Endothelial cell of umbilical vein (primary cell): ENCODE measurements around the gene RBM39. TPM values are rescaled to one million over a fixed set of nuclear protein-coding genes. Genes with fewer than 3 reads are reported as not detected.

ENCODE experiments used
- BruUV-seq: library from RNA; stranded (reverse); fragments of 400-500 nt; replicated peaks from 2 replicates; lab custom pipeline; 2021; lab: Mats Ljungman, UMichigan
- CTCF ChIA-PET: fragments of 300-600, 350-600 bp; sonication (Branson Sonifier 250); formaldehyde crosslinking; loops from one replicate; lab custom pipeline; 2021; ENCODE audit warnings: antibody characterized with exemption, inconsistent platforms; lab: Charles Lee
- POLR2A ChIA-PET: fragments of 300-600, 350-600 bp; sonication (Branson Sonifier 250); formaldehyde crosslinking; loops from one replicate; lab custom pipeline; 2021; ENCODE audit warnings: antibody characterized with exemption, inconsistent platforms; lab: Charles Lee
- DNase-seq: peaks from one replicate; pipeline ENCODE4 v3.0.0-alpha.2; 2011; ENCODE audit warnings: low read depth, low spot score
- FAIRE-seq: peaks from 2 replicates; lab custom pipeline; 2011; peaks lifted over from hg19 to GRCh38; lab: Jason Lieb, UNC
- H2AFZ ChIP-seq: 2 replicates; pipeline ENCODE4 v1.6.0; 2012; ENCODE audit warnings: low read depth, low read length, control low read depth, inconsistent platforms
- H3K27ac ChIP-seq: 2 replicates; pipeline ENCODE4 v1.5.1; 2011; ENCODE audit warnings: low read depth, mild to moderate bottlenecking, control low read depth, low read length, moderate library complexity; ENCODE audit not compliant: insufficient read depth
- H3K27me3 ChIP-seq, 2 experiments: 2 replicates each; pipeline versions ENCODE4 v1.6.0 to v1.6.1; 2011; ENCODE audit warnings: low read length in 2 of 2, mixed read lengths in 1 of 2; ENCODE audit not compliant: control insufficient read depth in 2 of 2, insufficient read depth in 2 of 2
- H3K36me3 ChIP-seq, 2 experiments: 2 replicates in 1 of 2; 3 replicates in 1 of 2; pipeline ENCODE4 v1.5.1; 2011; ENCODE audit warnings: low read length in 2 of 2, mild to moderate bottlenecking in 1 of 2, moderate library complexity in 1 of 2; ENCODE audit not compliant: control insufficient read depth in 2 of 2, insufficient read depth in 2 of 2; ENCODE audit errors: extremely low read depth in 1 of 2
- H3K4me1 ChIP-seq: 3 replicates; pipeline ENCODE4 v1.5.1; 2011; ENCODE audit warnings: mild to moderate bottlenecking, low read length; ENCODE audit not compliant: control insufficient read depth, insufficient read depth; ENCODE audit errors: extremely low read depth
- H3K4me2 ChIP-seq: 2 replicates; pipeline ENCODE4 v1.6.1; 2011; ENCODE audit warnings: low read length, control low read depth, mixed read lengths; ENCODE audit not compliant: insufficient read depth
- H3K4me3 ChIP-seq, 3 experiments: fragments of 200-600 bp in 1 of 3; sonication (generic), shearing (Covaris generic) in 1 of 3; replicated peaks in 1 of 3; 2 replicates each; pipeline ENCODE4 v1.5.1; 2011 to 2016; ENCODE audit warnings: control low read depth in 3 of 3, low read length in 3 of 3, mild to moderate bottlenecking in 2 of 3, inconsistent platforms in 1 of 3, low read depth in 1 of 3, moderate library complexity in 1 of 3; ENCODE audit not compliant: insufficient read depth in 1 of 3
- H3K79me2 ChIP-seq: 2 replicates; pipeline ENCODE4 v1.6.0; 2012; ENCODE audit warnings: low read length, inconsistent platforms; ENCODE audit not compliant: control insufficient read depth, insufficient read depth
- H3K9ac ChIP-seq: replicated peaks from 2 replicates; pipeline ENCODE3; 2011; ENCODE audit warnings: low read length, control low read depth; ENCODE audit not compliant: insufficient read depth; ENCODE audit errors: extremely low read depth
- H3K9me1 ChIP-seq: replicated peaks from 3 replicates; pipeline ENCODE4 v1.6.0; 2011; ENCODE audit warnings: mild to moderate bottlenecking, low read length; ENCODE audit not compliant: control insufficient read depth, insufficient read depth; ENCODE audit errors: extremely low read depth
- H3K9me3 ChIP-seq: replicated peaks from 2 replicates; pipeline ENCODE4 v1.5.1; 2012; ENCODE audit warnings: low read length, inconsistent platforms; ENCODE audit not compliant: control insufficient read depth, insufficient read depth
- H4K20me1 ChIP-seq: replicated peaks from 2 replicates; pipeline ENCODE3; 2011; ENCODE audit warnings: mild to moderate bottlenecking, low read length; ENCODE audit not compliant: control insufficient read depth, insufficient read depth; ENCODE audit errors: extremely low read depth
- CTCF ChIP-seq, 2 donors: IDR thresholded peaks; 1 replicate in 1 of 2; 2 replicates in 1 of 2; pipeline ENCODE4 v1.5.1; 2011; ENCODE audit warnings: low read length in 2 of 2, mild to moderate bottlenecking in 2 of 2, moderate library complexity in 2 of 2, control low read depth in 1 of 2, inconsistent platforms in 1 of 2, low read depth in 1 of 2; ENCODE audit not compliant: insufficient read depth in 1 of 2; ENCODE audit errors: extremely low read depth in 1 of 2
- FOS ChIP-seq: IDR thresholded peaks from 2 replicates; pipeline ENCODE4 v1.6.1; 2011; ENCODE audit warnings: mild to moderate bottlenecking, low read length, moderate library complexity, borderline replicate concordance; ENCODE audit not compliant: insufficient read depth
- GATA2 ChIP-seq: IDR thresholded peaks from 2 replicates; pipeline ENCODE4 v1.7.0; 2011; ENCODE audit warnings: low read depth, mild to moderate bottlenecking, moderate library complexity, mixed read lengths, low read length; ENCODE audit not compliant: insufficient read length, insufficient read depth
- JUN ChIP-seq: IDR thresholded peaks from 2 replicates; pipeline ENCODE4 v1.6.1; 2011; ENCODE audit warnings: borderline replicate concordance, low read depth; ENCODE audit not compliant: insufficient read length, insufficient read depth
- MAX ChIP-seq: IDR thresholded peaks from 2 replicates; pipeline ENCODE4 v1.6.1; 2011; ENCODE audit not compliant: insufficient read depth, insufficient read length
- MYC ChIP-seq: IDR thresholded peaks from one replicate; pipeline ENCODE4 v1.6.1; 2011; ENCODE audit warnings: mild to moderate bottlenecking, low read depth, low read length
- POLR2A ChIP-seq: IDR thresholded peaks from 2 replicates; pipeline ENCODE4 v1.6.1; 2012; ENCODE audit warnings: low read depth, mild to moderate bottlenecking, control low read depth, low read length
- dilution Hi-C: fragments of 300-500 bp; cut with MboI; formaldehyde crosslinking; loops from one replicate; pipeline ENCODE4 v1.15.0; 2019; ENCODE audit warnings: low sequenced_read_pairs; ENCODE audit not compliant: extremely low pct_ligation_motif_present
- intact Hi-C: fragments of 100-400 bp; cut with micrococcal nuclease; formaldehyde crosslinking; loops from one replicate; pipeline ENCODE4 v1.10.0; 2022
- polyA plus RNA-seq, 4 experiments: library from polyadenylated mRNA; depleted of rRNA in 3 of 4; stranded (reverse) in 3 of 4; unstranded in 1 of 4; fragments of >200 nt; gene quantifications; 2 replicates each; pipeline versions ENCODE4 v1.2.1 to v1.2.3, GENCODE V29; 2011 to 2012; ENCODE audit warnings: missing spikeins in 1 of 4
- total RNA-seq: library from RNA; stranded (reverse); gene quantifications from 2 replicates; pipeline ENCODE4 v1.2.3, GENCODE V29; 2021

RBM39 gene
- total and polyA plus RNA-seq, 2 donors (not counting 3 experiments of a cell fraction or from before 2014, with no cell fraction given), result 106 to 309 TPM

- POLR2A ChIA-PET, result no interaction called here
These were observed 31.0 kb downstream of the RBM39 start for GRCh38 chr20:35710884-35711587.

More at GRCh38 chr20:35710884-35711587, 31.0 kb downstream of the RBM39 start:
- no peak overlapping the region for H3K27ac ChIP-seq
- peaks cover 67% of the 10 kb centered on the region for H3K79me2 ChIP-seq
- no peak overlapping the region for H2AFZ ChIP-seq
- H4K20me1 ChIP-seq, result peaks cover 11% of the 10 kb centered on the region
- H3K27me3 ChIP-seq, result no peaks in the 10 kb centered on the region
- CTCF ChIA-PET, result interaction anchor here (0.7 to 1.9 kb wide), 2 partner anchors 17 to 19 kb away, joined by 3 to 4 read pairs; no protein-coding TSS in a partner anchor
- no peaks in the 10 kb centered on the region for H3K9me3 ChIP-seq
- H3K9me1 ChIP-seq, result no peaks in the 10 kb centered on the region
- intact Hi-C loops (no loop called here), dilution Hi-C loops (no loop called here)
- DNase-seq (no peak), FAIRE-seq (no peak)
- H3K4me2 ChIP-seq, result no peak overlapping the region
- no peaks in the 10 kb centered on the region for H3K4me1 ChIP-seq
- H3K9ac ChIP-seq, result no peak overlapping the region
- BruUV-seq, result no TSS peak
- peaks cover 18 to 66% of the 10 kb centered on the region in 2 experiments for H3K36me3 ChIP-seq
- TF ChIP-seq MYC (no peak), JUN (no peak), MAX (no peak), FOS (no peak), GATA2 (no peak), POLR2A (no peak), CTCF (IDR thresholded peaks at IDR 0.05; ENCODE audit: extremely low read depth in 1 of 2, insufficient read depth in 1 of 2, low read depth in 1 of 2, low read length in 2 of 2) (no peak)
- H3K4me3 ChIP-seq, result no peak overlapping the region
